Transverse colon (tissue), 4 donors: ENCODE measurements around the gene PPP2R1B.

Experiments used
- CTCF ChIP-seq, 5 experiments: fragments of 200-600 bp in 3 of 5; fragments of 450-650 bp in 2 of 5; sonication (generic) in 3 of 5; IDR thresholded peaks; 1 replicate in 2 of 5; 2 replicates in 3 of 5; pipeline ENCODE4 v1.5.1; 2016 to 2017; ENCODE audit warnings: antibody characterized with exemption in 5 of 5, inconsistent platforms in 3 of 5, mild to moderate bottlenecking in 2 of 5, moderate library complexity in 1 of 5
- EP300 ChIP-seq: sonication (generic); formaldehyde crosslinking; IDR thresholded peaks from one replicate; pipeline ENCODE4 v1.6.1; 2017; ENCODE audit warnings: antibody characterized with exemption, low read depth
- POLR2A ChIP-seq: fragments of 450-650 bp; IDR thresholded peaks from one replicate; pipeline ENCODE4 v1.6.1; 2016; ENCODE audit warnings: antibody characterized with exemption, mild to moderate bottlenecking, moderate library complexity
- POLR2AphosphoS5 ChIP-seq, 3 donors: sonication (generic); formaldehyde crosslinking; IDR thresholded peaks; one replicate each; pipeline ENCODE4 v1.6.1; 2016; ENCODE audit warnings: antibody characterized with exemption in 3 of 3

- no peak for TF ChIP-seq CTCF (IDR thresholded peaks at IDR 0.05)
- TF ChIP-seq POLR2A = no peak
- TF ChIP-seq EP300 = no peak
- TF ChIP-seq POLR2AphosphoS5 (IDR thresholded peaks at IDR 0.05) = no peak
Measured at GRCh38 chr11:111734954-111735261, 31.3 kb downstream of the PPP2R1B start.
